HG02588 (cell line): ENCODE results near the gene IQCH.
"Not testable (repeated sequence)": the region's sequence is repeated elsewhere in the genome, so short reads cannot be mapped to it uniquely, and the experiment has no call there.

Experiments used
- ATAC-seq: cut with Tn5 transposase; IDR thresholded peaks from one replicate; pipeline ENCODE4 v1.9.1; 2021; ENCODE audit warnings: mild to moderate bottlenecking, moderate library complexity; ENCODE audit not compliant: unreplicated experiment

IQCH gene

DNA sequence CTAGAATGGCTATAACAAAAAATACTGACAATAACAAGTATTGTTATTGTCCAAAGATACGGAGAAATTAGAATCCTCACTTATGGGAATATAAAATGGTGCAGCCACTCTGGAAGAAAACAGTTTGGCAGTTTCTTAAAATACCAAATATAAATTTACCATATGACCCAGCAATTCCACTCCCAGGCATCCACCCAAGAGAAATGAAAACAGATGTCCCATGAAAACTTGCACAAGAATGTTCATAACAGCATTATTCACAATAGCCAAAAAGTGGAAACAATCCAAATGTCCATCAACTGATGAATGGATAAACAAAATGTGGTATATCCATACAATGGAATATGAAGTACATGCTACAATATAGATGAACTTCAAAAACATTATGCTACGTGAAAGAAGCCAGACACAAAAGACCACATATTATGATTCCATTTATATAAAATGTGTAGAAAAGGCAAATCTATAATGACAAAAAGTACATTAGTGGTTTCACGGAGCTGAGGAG is 9.6 kb upstream of the IQCH start:
- ATAC-seq: no peak

DNA sequence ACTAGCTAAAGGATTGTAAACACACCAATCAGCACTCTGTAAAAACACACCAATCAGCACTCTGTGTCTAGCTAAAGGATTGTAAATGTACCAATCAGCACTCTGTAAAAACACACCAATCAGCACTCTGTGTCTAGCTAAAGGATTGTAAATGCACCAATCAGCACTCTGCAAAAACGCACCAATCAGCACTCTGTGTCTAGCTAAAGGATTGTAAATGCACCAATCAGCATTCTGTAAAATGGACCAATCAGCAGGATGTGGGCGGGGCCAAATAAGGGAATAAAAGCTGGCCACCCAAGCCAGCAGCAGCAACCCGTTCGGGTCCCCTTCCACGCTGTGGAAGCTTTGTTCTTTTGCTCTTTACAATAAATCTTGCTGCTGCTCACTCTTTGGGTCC is 8.0 kb upstream of the IQCH start:
- not testable (repeated sequence) for ATAC-seq

DNA sequence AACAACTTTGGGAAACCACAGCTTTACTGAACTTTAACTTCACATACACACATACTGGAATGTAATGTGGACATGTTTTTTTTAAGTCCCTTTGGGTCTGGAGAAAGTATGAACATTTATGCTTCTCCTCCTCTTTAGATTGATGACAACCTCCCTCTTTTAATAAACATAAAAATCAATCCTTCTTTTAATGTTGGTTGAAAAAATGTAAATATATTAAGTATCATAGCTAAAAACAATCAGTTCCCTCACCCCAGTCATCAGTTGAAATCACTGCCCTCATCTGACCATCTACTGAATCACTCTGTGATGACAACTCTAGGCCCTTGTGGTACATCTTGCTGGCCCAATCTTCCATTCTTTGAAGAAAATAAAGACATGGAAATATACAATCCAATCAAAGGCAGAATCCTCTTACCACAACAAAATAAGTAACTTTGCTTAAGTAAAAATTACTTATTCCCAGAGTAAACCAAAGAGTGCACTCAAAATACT is 6.5 kb upstream of the IQCH start:
- no peak for ATAC-seq

DNA sequence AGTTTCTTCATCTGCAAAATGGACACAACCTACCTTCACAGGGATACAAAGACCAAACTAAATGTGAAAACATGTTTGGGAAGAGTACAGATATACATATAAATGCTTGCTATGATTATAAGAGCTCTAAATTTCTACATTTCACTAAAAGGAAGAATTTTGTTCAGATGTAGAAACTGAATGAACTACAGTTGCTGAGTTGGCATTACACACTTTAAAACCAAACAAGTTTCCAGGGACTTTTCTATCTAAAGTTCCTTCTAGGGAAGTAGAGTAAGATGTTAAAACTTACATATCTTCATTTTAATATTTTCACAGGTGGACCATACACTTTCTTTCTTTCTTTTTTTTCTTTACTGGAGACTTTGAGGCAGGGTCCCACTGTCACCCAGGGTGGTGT is 4.8 kb upstream of the IQCH start:
- no peak for ATAC-seq

DNA sequence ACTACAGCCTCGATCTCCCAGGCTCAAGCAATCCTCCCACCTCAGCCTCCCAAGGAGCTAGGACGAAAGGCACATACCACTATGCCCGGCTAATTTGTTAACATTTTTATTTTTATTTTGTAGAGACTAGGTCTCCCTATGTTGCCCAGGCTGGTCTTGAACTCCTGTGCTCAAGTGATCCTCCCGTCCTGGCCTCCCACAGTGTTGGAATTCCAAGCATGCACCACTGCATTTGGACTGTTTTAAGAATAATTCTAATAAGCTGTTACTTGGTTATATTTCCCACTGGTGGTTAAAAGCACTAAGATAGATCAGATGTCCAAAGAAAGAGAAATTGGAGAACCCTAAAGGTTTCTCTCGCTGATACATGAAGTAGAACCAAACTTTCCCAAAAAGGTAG is 3.3 kb upstream of the IQCH start:
- no peak for ATAC-seq

DNA sequence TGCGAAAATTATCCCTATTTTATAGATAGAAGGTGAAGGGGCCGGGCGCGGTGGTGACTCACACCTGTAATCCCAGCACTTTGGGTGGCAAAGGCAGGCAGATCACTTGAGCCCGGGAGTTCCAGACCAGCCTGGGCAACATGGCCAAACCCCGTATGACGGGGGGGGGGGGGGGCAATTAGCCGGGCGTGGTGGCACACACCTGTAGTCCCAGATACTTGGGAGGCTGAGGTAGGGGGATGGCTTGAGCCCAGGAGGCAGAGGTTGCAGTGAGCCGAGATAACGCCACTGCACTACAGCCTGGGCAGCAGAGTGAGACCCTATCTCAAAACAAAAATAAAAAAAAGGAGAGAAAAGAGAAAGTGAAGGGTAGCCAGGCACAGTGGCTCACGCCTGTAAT is 1.5 kb upstream of the IQCH start:
- ATAC-seq: no peak

DNA sequence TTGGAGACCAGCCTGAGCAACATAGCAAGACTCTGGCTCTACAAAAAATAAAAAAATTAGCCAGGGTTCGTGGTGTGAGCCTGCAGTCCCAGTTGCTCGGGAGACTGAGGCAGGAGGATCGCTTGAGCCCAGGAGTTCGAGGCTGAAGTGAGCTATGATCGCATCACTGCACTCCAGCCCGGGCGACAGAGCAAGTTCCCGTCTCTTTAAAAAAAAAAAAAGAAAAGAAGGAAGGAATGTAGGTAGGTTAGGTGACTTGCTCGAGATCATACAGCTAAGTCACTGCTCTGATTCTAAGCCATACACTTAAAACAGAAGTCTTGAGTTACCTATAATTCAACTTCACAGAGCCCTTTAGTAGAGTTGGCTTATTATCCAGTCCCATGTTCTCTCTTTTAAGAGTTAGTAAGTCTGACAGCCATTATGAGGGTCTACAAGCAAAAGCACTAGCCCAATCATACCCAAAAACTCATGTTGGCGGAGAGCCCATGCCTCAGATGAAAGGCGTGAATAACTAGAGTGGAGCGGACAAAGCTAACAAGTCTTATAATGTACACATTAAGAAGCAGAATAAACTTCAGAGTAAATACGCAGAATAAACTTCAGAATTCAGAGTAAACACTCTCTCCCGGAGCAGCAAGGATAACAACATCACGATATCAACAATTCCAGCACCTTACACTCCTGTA is 893 bp upstream of the IQCH start:
- ATAC-seq: no peak

DNA sequence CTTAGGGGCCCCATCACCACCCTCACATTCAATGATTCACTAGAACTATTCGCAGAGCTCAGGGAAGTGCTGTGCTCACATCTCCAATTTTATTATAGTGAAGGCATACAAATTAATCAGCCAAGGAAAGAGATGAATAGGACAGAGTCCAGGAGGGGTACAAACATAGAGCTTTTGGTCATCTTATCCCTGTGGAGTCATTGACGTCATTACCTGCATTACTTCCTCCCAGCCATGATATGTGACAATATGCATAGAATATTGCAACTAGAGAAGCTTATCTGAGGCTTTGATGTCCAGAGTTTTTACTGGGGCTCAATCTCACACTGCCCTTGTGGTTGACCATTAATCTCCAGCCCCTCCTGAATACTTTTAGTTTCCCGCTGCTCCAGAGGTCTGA is 1.5 kb downstream of the IQCH start:
- ATAC-seq: no peak

DNA sequence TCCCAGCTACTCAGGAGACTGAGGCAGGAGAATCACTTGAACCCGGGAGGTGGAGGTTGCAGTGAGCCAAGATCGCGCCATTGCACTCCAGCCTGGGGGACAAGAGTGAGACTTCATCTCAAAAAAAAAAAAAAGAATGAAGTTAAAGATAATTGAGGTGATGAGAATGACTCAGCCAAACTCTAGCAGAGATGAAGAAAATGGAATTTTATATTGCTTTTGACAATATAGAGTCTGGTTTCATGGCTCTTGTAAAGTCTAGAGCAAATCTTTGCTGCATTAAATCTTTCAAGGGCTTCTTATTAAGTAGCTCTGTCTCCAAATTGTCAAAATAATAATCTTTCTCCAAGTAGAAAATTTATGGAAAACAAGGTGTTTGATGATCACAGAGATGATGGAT is 3.8 kb downstream of the IQCH start:
- ATAC-seq: not testable (repeated sequence)

DNA sequence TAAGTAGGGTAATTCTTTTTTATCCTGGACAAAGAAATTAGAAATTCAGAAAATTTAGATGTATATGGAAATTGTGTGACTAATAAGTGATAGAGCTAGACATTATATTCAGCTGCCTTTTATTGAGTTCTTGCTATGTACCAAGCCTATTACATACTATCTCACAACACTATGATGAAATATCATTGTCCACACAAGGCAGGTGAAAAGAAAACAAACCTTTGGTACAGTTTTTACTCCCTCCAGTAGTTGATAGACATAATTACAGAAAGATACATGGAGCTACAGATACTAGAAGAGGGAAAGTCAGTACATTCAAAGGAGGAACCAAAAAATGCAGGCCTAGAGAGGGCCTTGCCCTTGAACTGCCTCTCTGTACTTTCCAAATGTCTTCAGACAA is 4.8 kb downstream of the IQCH start:
- no peak for ATAC-seq

DNA sequence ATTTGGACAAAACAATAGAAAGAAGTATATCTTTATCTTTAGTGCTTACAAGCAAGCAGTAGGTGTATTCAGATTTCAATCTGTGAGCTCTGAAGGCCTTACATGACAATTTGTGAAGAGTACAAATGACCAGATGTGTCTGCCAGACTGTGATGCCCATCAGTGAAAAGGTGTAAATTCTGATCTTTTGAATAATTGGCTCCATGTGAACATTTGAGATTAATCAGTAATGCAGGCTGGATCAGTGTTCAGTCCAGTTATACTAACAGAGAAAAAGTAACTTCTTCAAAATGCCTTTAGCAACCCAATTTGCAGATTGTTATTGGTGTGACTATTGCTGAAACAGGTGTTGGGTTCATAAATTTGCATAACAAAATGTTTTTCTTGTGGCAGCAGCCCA is 5.2 kb downstream of the IQCH start:
- no peak for ATAC-seq

DNA sequence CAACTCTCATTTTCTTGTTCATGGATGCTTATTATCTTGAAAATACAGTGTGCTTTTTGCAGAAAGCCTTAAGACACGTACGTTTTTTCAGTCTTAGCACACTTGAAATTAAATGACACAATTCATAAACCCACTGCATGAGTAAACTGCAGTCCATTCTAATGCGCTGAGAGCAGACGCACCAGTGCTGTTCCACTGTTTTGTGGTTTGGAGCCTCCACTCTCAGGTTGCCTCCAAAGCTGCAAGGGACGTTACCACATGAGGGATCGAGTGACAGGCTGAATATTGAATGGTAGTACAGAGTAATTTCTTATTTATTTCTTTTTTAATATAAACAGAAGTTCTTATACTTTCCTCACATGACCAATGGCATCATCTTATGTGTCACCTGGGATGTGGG is 12.3 kb downstream of the IQCH start:
- no peak for ATAC-seq

DNA sequence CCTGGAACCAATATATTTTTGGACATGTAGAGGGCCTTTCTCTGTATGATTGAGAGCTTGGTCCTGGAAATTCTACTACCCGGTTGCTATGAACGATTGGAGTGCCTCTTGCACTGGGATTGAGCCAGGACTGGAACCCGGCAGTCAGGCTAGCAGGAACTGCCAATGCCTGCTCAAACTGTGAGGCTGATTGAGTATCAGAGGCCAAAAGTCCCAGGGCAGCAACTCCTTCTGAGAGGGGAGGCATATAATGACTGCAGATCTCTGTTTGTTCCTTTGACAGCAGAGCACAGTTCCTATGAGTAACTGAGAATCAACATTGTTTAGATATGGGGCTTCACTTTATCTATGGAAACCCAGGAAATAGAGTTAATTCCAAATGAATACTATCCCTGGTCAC is 12.9 kb downstream of the IQCH start:
- no peak for ATAC-seq

DNA sequence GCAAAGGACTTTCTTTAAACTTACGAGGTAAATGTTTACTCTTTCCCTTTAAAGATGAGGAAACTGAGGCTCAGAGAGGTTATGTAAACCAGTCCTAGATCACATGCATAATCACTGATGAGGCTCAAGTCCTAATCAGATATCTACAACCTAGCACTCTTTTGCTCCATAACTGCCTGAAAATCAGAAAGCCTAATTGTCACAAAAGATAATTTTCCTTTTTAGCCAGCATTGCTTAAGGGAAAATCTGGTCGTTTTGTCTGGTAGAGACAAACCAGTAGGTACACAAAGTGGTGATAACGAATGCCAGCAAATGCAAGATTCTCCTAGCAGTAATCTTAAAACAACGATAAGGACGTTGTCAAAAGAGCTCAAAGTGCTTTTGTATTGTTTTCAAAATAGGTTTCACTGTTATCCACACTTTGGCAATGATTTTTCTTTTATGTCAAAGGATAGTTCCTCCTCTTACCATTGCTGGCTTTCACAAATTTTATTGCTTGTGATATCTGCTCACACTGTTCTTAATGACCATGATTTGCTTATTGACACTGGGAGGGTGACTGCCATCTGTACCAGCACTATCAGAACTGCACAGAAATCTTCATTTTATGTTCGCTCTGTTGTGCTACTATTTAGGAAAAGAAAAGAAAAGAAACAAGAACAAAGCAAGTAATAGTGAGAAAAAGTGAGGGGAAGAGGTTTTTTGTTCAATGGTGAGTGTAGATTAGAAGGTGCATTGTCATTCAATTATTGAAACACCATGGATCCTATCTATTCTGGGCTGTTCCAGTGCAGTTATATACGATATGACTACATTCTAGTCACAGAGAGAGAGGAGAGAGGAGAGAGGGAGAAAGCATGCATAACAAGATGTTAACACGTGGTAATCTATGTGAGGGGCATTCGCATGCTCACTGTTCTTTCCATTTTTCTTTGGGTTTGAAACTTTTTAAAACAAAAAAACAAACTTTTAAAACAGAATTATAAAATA is 13.7 kb downstream of the IQCH start:
- ATAC-seq: no peak

DNA sequence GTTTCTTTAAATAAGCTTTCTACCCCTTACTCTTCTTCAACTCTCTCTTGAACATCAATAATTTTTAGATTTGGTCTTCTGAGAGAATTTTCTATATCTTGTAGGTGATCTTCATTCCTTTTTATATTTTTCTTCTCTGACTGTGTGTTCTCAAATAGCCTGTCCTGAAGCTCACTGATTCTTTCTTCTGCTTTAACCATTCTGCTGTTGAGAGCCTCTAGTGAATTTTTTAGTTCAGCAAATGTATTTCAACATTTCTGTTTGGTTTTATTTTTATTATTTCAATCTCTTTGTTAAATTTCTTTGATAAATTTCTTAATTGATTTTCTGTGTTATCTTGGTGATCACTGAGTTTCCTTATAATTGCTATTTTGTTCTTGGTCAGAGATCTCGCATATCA is 19.6 kb downstream of the IQCH start:
- ATAC-seq: no peak

DNA sequence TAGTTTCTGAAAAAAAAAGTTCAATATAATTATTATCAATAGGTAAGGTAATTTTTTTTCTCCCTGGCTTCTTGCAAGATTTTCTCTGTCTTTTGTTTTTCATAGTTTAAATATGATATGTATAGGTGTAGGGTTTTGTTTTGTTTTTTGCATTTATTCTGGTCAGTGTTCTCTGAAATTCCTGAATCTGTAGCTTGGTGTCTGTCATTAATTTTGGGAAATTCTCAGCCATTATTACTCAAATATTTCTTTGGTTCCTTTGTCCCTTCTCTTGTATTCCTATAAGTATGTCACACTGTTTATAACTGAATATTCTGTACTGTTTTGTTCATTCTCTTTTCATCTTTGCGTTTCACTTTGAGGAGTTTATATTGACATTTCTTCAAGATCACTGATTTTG is 22.1 kb downstream of the IQCH start:
- ATAC-seq: no peak

DNA sequence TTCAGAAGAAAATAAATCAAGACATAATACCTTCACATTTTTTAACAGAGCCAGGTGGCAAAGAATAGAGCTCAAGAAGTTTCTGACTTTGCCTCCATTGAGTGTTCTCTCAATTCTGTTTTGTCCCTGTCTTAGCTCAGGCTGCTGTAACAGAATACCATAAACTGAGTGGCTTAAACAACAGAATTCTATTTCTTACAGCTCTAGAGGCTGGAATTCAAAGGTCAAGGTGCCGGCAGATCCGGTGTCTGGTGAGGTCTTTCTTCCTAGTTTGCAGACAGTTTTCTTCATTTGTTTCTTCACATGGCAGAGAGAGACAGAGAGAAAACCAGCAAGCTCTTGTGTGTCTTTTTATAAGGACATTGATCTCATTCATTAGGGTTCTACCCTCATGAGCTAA is 25.6 kb downstream of the IQCH start:
- no peak for ATAC-seq

DNA sequence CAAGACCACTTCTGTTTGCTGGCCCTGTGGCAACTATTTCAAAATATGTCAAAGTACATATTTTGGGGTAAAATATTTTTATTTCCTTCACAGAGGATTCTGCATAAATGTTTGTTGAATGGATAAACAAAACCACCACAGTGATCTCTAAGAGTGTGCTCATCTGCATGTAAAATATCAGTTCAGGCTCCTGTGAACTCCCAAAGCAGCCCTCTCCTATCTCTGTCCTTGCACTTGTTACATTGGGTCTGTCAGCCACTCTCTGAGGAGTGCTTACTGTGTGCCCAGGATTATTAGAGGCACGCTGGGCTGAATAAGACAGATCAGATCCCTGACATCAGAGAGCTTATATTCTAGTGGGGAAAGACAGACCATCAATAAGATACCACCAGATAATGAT is 27.1 kb downstream of the IQCH start:
- ATAC-seq: no peak

DNA sequence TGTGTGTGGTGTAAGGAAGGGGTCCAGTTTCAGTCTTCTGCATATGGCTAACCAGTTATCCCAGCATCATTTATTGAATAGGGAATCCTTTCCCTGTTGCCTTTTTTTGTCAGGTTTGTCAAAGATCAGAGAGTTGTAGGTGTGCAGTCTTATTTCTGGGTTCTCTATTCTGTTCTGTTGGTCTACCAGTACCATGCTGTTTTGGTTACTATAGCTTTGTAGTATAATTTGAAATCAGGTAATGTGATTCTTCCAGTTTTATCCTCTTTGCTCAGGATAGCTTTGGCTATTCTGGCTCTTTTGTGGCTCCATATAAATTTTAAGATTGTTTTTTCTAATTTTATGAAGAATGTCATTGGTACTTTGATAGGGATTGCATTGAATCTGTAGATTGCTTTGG is 31.0 kb downstream of the IQCH start:
- not testable (repeated sequence) for ATAC-seq

DNA sequence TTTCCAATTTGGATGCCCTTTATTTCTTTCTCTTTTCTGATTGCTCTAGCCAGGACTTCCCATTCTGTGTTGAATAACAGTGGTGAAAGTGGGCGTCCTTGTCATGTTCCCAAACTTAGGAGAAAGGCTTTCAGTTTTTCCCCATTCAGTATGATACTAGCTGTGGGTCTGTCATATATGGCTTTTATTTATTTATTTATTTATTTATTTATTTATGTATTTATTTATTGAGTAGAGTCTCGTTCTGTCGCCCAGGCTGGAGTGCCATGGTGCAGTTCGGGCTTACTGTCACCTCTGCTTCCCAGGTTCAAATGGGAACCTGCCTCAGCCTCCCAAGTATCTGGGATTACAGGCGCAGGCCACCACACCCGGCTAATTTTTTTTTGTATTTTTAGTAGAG is 31.8 kb downstream of the IQCH start:
- not testable (repeated sequence) for ATAC-seq

DNA sequence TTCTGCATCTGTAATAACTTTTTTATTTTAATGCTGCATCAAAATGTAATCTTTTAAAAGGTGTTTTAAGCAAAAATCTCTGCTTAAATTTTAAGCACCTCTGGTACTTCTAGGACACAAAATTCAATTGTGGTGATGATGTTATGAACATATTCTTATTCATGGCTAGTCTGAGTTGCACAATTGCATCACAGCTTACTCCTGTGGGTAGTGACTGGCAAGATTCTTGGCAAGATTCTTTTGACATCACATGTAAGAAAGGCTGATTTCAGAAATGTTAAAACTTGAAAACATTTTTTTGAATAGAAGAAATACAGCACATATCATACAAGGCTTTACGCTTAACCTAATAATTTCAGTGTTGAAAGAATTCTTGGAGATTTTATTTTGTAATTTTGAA is 35.7 kb downstream of the IQCH start:
- ATAC-seq: no peak

DNA sequence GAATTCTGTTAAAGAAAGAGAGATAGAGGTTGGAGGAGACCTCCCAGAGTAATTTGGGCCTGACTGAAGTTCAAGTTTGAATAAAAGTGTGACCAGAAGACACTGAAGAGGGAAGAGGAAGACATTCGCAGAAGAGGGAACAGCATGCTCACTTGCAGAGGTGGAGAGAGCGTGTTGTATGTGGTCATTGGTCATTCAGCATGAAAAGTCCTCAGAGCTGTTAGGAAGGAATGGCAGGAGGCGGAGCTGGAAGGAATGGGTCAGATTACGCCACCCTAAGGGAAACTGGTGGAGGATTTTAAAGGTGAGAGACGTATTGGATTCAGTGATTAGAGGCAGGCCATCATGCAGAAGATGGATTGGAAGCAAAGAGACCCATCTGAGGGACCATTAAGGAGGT is 41.6 kb downstream of the IQCH start:
- no peak for ATAC-seq
